BJ (cell line): ENCODE measurements around the gene SPTBN1. TPM values are rescaled to one million over a fixed set of nuclear protein-coding genes. Genes with fewer than 3 reads are reported as not detected.

Experiments used
- CTCF ChIA-PET: fragments of 350-600 bp; formaldehyde crosslinking; extraction: SDS; loops from one replicate; lab custom pipeline; 2021; ENCODE audit warnings: antibody characterized with exemption, inconsistent platforms; lab: Yijun Ruan, JAX
- POLR2A ChIA-PET: fragments of 300-600 bp; sonication (Branson Sonifier 250); formaldehyde crosslinking; extraction: SDS; loops from one replicate; lab custom pipeline; 2021; ENCODE audit warnings: antibody characterized with exemption; lab: Charles Lee
- DNase-seq: peaks from one replicate; pipeline ENCODE4 v3.0.0-alpha.2; 2011; ENCODE audit warnings: low read depth
- H3K27me3 ChIP-seq: 2 replicates; pipeline ENCODE4 v1.6.0; 2011; ENCODE audit warnings: low read length; ENCODE audit not compliant: control insufficient read depth, insufficient read depth
- H3K36me3 ChIP-seq: 2 replicates; pipeline ENCODE4 v1.5.1; 2011; ENCODE audit warnings: low read length; ENCODE audit not compliant: control insufficient read depth, insufficient read depth
- H3K4me3 ChIP-seq: 2 replicates; pipeline ENCODE4 v1.5.1; 2011; ENCODE audit warnings: low read depth, mild to moderate bottlenecking, control low read depth, low read length
- polyA plus RNA-seq: library from polyadenylated mRNA; depleted of rRNA; stranded (reverse); fragments of >200 nt; gene quantifications from 2 replicates; pipeline ENCODE4 v1.2.3, GENCODE V29; 2011
- TF ChIP-seq, protein P1 (sequence below): IDR thresholded peaks from 2 replicates; pipeline ENCODE4 v1.5.1; 2011; ENCODE audit warnings: low read depth, mild to moderate bottlenecking, control low read depth, inconsistent platforms, low read length, moderate library complexity; ENCODE audit not compliant: insufficient read depth

The SPTBN1 gene
- polyA plus RNA-seq, 1 experiment: 33.8 TPM

DNA sequence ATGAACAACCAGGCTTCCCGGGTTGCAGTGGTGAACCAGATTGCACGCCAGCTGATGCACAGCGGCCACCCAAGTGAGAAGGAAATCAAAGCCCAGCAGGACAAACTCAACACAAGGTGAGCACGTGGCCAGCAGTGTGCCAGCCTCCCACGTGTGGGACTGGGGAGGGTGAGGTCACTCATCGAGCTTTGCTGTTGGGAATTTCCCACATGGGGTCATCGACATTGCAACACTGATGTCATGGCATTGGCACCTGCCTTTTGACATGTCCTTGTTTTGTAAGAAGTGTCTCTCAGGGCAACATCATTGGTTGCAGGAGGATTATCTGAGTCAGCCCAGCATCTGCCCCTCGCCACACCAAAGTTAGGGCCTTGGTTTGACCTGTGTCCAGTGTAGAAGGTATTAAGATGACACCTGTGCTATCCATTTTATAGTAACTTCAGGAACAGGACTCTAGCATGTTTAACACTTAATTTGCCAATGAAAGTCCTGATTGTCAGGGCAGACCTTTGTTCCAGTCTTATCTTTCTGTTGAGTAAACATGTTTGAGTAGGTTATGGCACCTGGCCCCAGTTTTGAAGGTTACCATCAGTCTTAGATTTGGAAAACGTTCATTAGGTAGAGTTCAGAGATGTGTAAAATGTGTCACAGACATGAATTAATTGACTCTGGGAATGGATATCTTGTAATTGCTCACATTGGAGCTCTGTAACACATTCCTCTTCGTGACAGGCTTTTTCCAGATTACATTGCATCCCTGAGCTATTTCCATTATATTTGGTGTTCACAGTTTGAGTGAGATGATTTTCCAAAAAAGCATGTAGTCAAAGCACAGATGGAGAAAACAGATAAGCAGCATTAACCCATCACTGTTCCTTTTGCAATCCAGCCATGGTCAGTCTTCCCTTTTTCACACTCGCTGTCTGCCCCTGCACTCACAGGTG, 174.1 kb downstream of the SPTBN1 start:
- POLR2A ChIA-PET: no interaction called here

DNA sequence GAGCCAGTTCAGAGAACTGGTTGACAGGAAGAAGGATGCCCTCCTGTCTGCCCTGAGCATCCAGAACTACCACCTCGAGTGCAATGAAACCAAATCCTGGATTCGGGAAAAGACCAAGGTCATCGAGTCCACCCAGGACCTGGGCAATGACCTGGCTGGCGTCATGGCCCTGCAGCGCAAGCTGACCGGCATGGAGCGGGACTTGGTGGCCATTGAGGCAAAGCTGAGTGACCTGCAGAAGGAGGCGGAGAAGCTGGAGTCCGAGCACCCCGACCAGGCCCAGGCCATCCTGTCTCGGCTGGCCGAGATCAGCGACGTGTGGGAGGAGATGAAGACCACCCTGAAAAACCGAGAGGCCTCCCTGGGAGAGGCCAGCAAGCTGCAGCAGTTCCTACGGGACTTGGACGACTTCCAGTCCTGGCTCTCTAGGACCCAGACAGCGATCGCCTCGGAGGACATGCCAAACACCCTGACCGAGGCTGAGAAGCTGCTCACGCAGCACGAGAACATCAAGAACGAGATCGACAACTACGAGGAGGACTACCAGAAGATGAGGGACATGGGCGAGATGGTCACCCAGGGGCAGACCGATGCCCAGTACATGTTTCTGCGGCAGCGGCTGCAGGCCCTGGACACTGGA, 174.9 kb downstream of the SPTBN1 start:
- ChIA-PET CTCF (interaction anchor here (0.6 kb wide), 1 partner anchor 488 kb away, joined by 3 read pairs; no protein-coding TSS in a partner anchor), POLR2A (no interaction called here)
- Histone ChIP-seq H3K27me3 (no peaks in the 10 kb centered on the region), H3K4me3 (no peak overlapping the region), H3K36me3 (peaks cover 29% of the 10 kb centered on the region)
- TF ChIP-seq, protein P1, sequence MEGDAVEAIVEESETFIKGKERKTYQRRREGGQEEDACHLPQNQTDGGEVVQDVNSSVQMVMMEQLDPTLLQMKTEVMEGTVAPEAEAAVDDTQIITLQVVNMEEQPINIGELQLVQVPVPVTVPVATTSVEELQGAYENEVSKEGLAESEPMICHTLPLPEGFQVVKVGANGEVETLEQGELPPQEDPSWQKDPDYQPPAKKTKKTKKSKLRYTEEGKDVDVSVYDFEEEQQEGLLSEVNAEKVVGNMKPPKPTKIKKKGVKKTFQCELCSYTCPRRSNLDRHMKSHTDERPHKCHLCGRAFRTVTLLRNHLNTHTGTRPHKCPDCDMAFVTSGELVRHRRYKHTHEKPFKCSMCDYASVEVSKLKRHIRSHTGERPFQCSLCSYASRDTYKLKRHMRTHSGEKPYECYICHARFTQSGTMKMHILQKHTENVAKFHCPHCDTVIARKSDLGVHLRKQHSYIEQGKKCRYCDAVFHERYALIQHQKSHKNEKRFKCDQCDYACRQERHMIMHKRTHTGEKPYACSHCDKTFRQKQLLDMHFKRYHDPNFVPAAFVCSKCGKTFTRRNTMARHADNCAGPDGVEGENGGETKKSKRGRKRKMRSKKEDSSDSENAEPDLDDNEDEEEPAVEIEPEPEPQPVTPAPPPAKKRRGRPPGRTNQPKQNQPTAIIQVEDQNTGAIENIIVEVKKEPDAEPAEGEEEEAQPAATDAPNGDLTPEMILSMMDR: no peak
- no peak for DNase-seq

More for the DNA sequence above, 174.1 kb downstream of the SPTBN1 start:
- no peak overlapping the region for H3K4me3 ChIP-seq
- CTCF ChIA-PET: no interaction called here
- no peak for DNase-seq
- no peaks in the 10 kb centered on the region for H3K27me3 ChIP-seq
- H3K36me3 ChIP-seq: peaks cover 31% of the 10 kb centered on the region
- TF ChIP-seq, protein P1: no peak

DNA sequence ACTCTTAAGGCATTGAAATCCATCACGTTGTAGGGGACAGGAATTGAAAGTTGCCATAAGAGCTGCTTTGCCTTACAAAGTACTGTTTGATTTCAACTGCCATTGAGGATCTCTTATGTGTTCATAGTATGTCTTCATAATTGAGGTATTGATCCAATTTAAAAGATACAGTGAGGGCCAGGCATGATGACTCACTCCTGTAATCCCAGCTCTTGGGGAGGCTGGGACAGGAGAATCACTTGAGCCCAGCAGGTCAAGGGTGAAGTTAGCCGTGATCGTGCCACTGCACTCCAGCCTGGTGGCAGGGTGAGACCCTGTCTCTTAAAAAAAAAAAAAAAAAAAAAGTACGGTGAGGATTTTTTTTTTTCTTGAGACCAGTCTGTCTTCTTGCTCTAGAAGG, 175.6 kb downstream of the SPTBN1 start:
- ChIA-PET POLR2A (no interaction called here), CTCF (interaction anchor here (0.6 kb wide), 1 partner anchor 489 kb away, joined by 3 read pairs; no protein-coding TSS in a partner anchor)
- TF ChIP-seq, protein P1: no peak
- Histone ChIP-seq H3K36me3 (peaks cover 27% of the 10 kb centered on the region), H3K27me3 (no peaks in the 10 kb centered on the region), H3K4me3 (no peak overlapping the region)
- no peak for DNase-seq

DNA sequence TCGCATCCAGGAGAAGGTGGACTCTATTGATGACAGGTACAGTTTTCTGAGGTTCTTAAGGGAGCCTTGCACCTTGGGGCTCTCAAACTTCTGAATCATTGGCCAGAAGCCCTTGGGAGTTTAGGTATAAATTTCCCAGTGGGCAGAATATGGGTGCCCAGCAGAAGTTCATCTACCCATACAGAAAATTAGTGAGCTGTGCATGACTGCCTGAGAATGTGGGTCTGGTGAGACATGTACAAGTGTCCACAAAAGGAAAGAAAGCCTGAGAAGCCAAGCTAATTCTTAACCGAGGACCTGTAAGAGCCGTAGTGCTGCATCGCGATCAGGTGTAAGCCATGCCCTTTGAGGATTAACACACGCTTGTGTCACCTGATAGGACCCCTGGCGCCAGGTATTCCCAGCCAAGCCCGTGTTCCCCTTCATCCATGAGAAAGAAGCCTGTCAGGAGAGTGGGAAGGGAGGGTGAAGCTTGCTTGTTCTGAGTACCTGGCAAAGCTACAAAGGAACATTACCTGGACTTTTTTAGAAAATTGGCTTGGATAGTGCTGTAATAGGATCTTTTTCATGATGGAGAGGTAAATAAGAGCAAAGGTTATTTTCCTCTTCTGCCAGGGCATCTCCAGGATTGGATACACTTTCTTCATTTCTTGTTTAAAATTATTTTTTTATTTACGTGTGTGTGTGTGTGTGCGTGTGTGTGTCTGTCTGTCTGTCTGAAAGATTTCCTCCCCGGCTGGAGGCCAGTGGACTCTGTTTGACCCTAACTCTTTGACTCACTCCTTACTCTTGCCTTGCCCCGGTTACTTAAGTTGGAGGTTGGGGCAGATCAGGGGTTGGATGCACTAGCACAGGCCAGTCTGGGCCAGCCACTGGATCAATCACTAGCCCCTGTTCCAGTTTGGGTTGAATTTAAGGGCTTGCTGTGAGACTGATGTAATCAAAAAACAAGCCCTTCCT, 176.9 kb downstream of the SPTBN1 start:
- CTCF ChIA-PET: interaction anchor here (0.9 kb wide), 1 partner anchor 8 kb away, joined by 3 read pairs; no protein-coding TSS in a partner anchor
- no peaks in the 10 kb centered on the region for H3K27me3 ChIP-seq
- H3K36me3 ChIP-seq: peaks cover 24% of the 10 kb centered on the region
- no peak overlapping the region for H3K4me3 ChIP-seq
- POLR2A ChIA-PET: interaction anchor here (0.5 kb wide), 1 partner anchor 19 kb away, joined by 3 read pairs; no protein-coding TSS in a partner anchor
- DNase-seq: peak; percentile 22
- TF ChIP-seq, protein P1: no peak
